ENCODE results near the gene C2orf80. TPM values are rescaled to one million over a fixed set of nuclear protein-coding genes. Genes with fewer than 3 reads are reported as not detected.

Gene C2orf80
- not detected in 2 replicates for polyA plus RNA-seq (2011; rRNA removed)
- polyA minus RNA-seq (2011; rRNA and poly(A)+ RNA removed), result not detected in 2 replicates

DNA sequence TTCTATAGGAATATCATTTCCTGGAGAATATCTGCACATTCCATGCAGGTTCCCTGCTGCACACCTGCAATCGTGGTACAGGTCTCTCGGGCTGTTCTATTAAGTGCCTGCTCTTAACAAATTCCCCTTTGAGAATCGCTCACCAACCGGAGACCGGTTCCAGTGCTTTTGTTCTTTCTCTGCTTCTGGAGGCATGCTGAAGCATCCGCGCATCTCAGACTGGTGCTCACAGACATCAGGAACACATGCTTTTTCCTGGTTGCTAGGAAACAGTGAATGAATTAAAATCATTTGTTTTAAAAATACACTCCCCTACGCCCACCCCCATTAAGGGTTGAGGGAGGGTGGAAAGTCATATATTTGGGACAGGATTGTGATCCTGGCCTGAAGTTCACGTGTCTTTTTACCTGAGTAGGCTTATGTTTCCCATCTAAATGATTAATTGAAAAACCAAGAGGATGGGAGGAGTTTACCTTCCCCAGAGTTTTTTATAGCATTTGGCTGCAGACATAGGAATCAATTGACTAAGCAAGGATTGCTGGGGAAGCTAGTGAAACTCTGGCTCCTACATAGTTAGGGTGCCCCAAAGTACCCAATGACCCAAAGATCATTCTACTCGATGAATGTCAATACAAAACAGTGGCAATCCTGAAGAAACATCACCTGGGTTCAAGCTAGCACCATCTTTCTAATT lies at the start of gene C2orf80:
Gene C2orf80 (minus strand): TSS at position 221 of the 694 bp plus-strand sequence. CDS start 3,044 bp downstream, outside the sequence.
- TF ChIP-seq, protein P1, sequence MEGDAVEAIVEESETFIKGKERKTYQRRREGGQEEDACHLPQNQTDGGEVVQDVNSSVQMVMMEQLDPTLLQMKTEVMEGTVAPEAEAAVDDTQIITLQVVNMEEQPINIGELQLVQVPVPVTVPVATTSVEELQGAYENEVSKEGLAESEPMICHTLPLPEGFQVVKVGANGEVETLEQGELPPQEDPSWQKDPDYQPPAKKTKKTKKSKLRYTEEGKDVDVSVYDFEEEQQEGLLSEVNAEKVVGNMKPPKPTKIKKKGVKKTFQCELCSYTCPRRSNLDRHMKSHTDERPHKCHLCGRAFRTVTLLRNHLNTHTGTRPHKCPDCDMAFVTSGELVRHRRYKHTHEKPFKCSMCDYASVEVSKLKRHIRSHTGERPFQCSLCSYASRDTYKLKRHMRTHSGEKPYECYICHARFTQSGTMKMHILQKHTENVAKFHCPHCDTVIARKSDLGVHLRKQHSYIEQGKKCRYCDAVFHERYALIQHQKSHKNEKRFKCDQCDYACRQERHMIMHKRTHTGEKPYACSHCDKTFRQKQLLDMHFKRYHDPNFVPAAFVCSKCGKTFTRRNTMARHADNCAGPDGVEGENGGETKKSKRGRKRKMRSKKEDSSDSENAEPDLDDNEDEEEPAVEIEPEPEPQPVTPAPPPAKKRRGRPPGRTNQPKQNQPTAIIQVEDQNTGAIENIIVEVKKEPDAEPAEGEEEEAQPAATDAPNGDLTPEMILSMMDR (IDR thresholded peaks at IDR 0.05; ENCODE audit: low read depth, low read length), result no peak
- Histone ChIP-seq H3K27ac (ENCODE audit: low read depth, low read length) (no peak within 1 kb of the TSS), H3K9me3 (ENCODE audit: control insufficient read depth, insufficient read depth, low read length) (no peaks in the 10 kb centered on the region), H3K27me3 (ENCODE audit: control insufficient read depth, insufficient read depth, low read length) (peaks cover 7% of the 10 kb centered on the region), H3K4me3 (ENCODE audit: low read depth, low read length) (no peak within 1 kb of the TSS)
- POLR2A ChIA-PET, result no interaction called here
- DNase-seq (ENCODE audit: low read depth, low spot score), result no peak
- CTCF ChIA-PET, result interaction anchor here (6.3 kb wide), 1 partner anchor 14 kb away, joined by 46 read pairs; no protein-coding TSS in a partner anchor

DNA sequence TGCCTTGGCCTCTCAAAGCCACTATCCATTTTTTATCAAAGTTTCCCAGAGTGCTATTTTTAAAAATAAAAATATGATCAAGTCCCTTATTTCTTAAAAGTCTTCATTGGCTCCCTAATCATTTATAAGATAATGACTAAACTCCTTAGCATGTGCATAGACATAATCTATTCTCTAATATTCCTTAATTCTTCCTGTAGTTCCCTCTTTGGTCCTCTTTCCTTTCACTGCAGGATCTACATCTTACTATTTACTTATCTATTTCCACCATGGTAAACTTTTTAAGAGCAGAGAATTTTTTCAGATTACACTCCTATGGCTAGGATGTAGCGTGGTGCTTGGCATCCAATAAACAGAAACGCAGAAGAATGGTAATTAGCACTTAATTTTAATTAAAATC lies 46.0 kb upstream of the C2orf80 start:
- no peak overlapping the region for H3K27ac ChIP-seq (ENCODE audit: low read depth, low read length)
- no peak overlapping the region for H3K4me3 ChIP-seq (ENCODE audit: low read depth, low read length)
- CTCF ChIA-PET, result no interaction called here
- no peak for DNase-seq (ENCODE audit: low read depth, low spot score)
- TF ChIP-seq, protein P1 (IDR thresholded peaks at IDR 0.05; ENCODE audit: low read depth, low read length), result no peak
- H3K9me3 ChIP-seq (ENCODE audit: control insufficient read depth, insufficient read depth, low read length), result no peaks in the 10 kb centered on the region
- POLR2A ChIA-PET, result no interaction called here
- H3K27me3 ChIP-seq (ENCODE audit: control insufficient read depth, insufficient read depth, low read length), result no peaks in the 10 kb centered on the region

GRCh38 chr2:208234786-208235185 lies 45.0 kb upstream of the C2orf80 start:
- TF ChIP-seq, protein P1 (IDR thresholded peaks at IDR 0.05; ENCODE audit: low read depth, low read length), result no peak
- Histone ChIP-seq H3K4me3 (ENCODE audit: low read depth, low read length) (no peak overlapping the region), H3K27me3 (ENCODE audit: control insufficient read depth, insufficient read depth, low read length) (no peaks in the 10 kb centered on the region), H3K9me3 (ENCODE audit: control insufficient read depth, insufficient read depth, low read length) (no peaks in the 10 kb centered on the region), H3K27ac (ENCODE audit: low read depth, low read length) (no peak overlapping the region)
- CTCF ChIA-PET, result interaction anchor here (0.6 to 1.1 kb wide), 2 partner anchors 59 to 595 kb away, joined by 3 to 4 read pairs; no protein-coding TSS in a partner anchor
- POLR2A ChIA-PET, result no interaction called here
- no peak for DNase-seq (ENCODE audit: low read depth, low spot score)

DNA sequence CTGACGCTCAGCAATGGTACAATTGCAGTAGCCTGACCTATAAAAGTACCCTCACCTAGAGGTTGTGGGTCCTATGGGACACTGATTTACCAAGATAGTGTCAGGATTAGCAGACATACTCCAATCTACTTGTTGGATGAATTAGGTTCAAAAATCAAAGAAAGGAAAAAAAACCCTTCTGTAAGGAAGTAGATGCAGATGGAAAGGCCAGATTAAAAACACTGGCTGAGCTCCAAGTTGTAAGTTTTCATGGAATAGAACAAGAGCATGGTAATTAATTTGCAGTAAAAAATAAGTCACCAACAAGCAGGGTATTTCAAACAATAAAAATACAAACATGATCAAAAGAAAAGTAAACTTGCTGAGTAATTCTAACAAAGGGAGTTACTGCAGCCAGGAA lies 38.6 kb upstream of the C2orf80 start:
- H3K4me3 ChIP-seq (ENCODE audit: low read depth, low read length), result no peak overlapping the region
- no peak for DNase-seq (ENCODE audit: low read depth, low spot score)
- ChIA-PET CTCF (no interaction called here), POLR2A (no interaction called here)
- no peaks in the 10 kb centered on the region for H3K27me3 ChIP-seq (ENCODE audit: control insufficient read depth, insufficient read depth, low read length)
- TF ChIP-seq, protein P1 (IDR thresholded peaks at IDR 0.05; ENCODE audit: low read depth, low read length), result no peak
- H3K9me3 ChIP-seq (ENCODE audit: control insufficient read depth, insufficient read depth, low read length), result peaks cover 8% of the 10 kb centered on the region; the same call in 1 of the 2 replicates
- H3K27ac ChIP-seq (ENCODE audit: low read depth, low read length), result no peak overlapping the region

- no peaks in the 10 kb centered on the region for H3K27me3 ChIP-seq (ENCODE audit: control insufficient read depth, insufficient read depth, low read length)
- ChIA-PET CTCF (interaction anchor here (0.8 to 1.6 kb wide), 2 partner anchors 27 to 53 kb away, joined by 4 to 8 read pairs; partner anchors contain the start of gene IDH1), POLR2A (no interaction called here)
- H3K9me3 ChIP-seq (ENCODE audit: control insufficient read depth, insufficient read depth, low read length), result peaks cover 8% of the 10 kb centered on the region; the same call in 1 of the 2 replicates
- TF ChIP-seq, protein P1 (IDR thresholded peaks at IDR 0.05; ENCODE audit: low read depth, low read length), result no peak
- DNase-seq (ENCODE audit: low read depth, low spot score), result no peak
- H3K27ac ChIP-seq (ENCODE audit: low read depth, low read length), result no peak overlapping the region
- H3K4me3 ChIP-seq (ENCODE audit: low read depth, low read length), result no peak overlapping the region
Observed at GRCh38 chr2:208227581-208228232, 37.9 kb upstream of the C2orf80 start.

Data from AG04450 (cell line).